ENCODE data around the gene CRYL1.

DNA sequence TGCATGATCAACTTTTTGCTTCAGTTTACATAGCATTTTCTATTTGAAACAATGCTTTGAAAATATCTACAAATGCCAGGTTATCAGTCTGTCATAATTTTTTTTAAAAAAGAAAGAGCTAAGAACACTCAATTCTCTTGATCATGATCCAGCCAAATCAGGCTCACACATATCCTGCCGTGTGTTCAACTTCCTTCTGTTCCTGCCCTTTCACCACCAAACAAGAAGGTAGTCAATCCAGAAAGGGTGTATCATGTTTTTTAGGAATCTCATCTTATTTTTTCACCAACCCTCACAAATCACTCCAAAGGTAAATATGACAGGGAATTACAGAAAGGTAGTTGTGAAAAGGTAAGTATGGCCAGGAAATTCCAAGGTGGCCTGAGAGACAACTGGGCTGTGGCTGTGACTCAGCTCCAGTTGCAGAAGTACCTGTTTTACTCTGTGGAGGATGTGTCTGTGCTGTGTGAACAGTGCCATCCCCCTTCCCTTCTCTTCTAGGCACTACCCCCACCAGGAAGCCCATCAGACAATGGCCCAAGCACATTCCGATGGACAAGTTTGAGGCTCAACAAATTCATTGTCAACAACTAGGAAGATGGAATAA lies 154.7 kb downstream of the CRYL1 start:
- TF ChIP-seq, protein P1, sequence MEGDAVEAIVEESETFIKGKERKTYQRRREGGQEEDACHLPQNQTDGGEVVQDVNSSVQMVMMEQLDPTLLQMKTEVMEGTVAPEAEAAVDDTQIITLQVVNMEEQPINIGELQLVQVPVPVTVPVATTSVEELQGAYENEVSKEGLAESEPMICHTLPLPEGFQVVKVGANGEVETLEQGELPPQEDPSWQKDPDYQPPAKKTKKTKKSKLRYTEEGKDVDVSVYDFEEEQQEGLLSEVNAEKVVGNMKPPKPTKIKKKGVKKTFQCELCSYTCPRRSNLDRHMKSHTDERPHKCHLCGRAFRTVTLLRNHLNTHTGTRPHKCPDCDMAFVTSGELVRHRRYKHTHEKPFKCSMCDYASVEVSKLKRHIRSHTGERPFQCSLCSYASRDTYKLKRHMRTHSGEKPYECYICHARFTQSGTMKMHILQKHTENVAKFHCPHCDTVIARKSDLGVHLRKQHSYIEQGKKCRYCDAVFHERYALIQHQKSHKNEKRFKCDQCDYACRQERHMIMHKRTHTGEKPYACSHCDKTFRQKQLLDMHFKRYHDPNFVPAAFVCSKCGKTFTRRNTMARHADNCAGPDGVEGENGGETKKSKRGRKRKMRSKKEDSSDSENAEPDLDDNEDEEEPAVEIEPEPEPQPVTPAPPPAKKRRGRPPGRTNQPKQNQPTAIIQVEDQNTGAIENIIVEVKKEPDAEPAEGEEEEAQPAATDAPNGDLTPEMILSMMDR (IDR thresholded peaks at IDR 0.05), result no peak
- TF ChIP-seq POLR2A (IDR thresholded peaks at IDR 0.05), result no peak
